Activated T-helper 9 cell treated with anti-CD3 and anti-CD28 coated beads, Interleukin-2, amount 50 U/mL, for 16 hours (primary cell): ENCODE data around the gene MED27.

Experiments used
- DNase-seq: peaks from one replicate; pipeline ENCODE4 v3.0.0-alpha.2; 2020; ENCODE audit warnings: low read depth

Gene MED27

GRCh38 chr9:131810351-131811170 lies 269.1 kb downstream of the MED27 start:
- DNase-seq: no peak
